NOMO-1 treated with DMSO at 0.1 percent for 48 hours (cell line): Measurements from ENCODE around the gene DUSP22.

Source experiments
- DNase-seq: peaks from one replicate; lab custom pipeline; 2025; ENCODE audit not compliant: unreplicated experiment; lab: John Stamatoyannopoulos, UW

Gene DUSP22

DNA sequence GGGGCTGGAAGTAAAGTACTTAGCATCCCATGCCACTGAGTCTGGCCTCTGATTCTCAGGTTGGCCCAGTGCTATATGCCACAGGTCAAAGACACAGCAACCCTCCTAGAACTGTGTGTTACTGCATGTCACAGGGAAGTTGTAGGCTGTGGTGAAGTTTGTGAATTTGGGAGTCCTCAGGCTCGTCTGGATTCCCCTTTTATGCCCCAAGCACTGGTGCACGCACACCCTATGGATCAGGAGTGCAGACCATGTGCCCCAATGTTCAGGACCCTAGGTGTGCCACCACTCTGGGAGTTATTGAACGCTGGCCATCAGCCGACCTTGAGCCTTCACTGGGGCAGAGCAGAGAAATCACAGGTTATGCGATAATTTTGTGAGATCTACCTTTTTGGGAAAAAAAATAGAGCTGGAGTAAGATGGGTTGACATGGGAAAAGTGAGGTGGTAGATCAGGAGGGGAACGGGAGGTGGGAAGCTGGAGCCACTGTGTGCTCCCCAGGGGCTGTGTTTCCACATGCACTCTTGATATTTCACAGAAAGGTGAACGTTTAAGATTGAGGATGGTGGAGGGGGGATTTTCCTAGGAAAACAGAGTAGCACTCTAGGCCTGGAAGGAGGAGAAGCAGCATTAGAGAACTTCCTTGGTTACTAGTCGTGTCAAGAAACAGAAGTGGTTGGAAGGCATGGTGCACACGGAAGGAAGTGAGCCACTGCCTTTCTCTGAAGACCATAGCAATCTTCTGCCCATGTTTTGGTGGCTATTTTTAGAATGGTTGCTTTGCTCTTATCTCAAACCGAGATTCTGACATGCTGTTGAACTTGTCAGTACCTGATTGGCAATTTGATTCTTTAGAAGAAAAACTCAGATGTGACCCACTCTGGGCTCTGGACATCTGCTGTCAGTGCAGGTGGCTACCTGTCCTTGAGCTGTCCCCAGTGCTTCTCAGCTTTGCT is 44.1 kb downstream of the DUSP22 start:
- no peak for DNase-seq

DNA sequence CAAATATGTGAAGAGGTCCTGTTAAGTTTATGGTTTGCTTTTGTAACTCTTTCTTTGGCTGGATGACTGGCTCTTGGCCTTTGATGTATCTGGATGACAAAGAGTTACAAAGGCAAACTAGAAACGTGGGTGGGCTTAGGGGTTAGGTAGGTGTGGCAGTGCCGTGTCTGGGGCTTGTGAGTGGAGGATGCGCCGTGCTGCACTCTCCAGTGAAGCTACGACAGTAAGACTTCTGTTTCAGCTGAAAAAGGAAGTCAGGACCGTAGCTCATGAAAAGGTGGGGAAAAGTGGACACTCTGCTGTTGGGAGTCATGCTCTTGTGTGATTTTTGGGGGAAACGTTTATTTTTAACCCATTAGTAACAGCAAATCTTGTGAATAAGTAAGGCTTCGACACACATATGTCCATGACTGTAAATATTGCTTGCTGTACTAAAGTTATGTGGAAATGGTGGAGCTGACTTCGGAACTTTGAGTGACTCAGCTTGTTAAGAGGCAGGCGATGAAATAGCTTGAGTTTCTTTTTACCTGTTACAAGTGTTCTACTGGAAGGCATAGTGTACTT is 45.6 kb downstream of the DUSP22 start:
- DNase-seq = no peak

GRCh38 chr6:338815-339262 is 46.6 kb downstream of the DUSP22 start:
- no peak for DNase-seq

GRCh38 chr6:339480-339879 is 47.2 kb downstream of the DUSP22 start:
- DNase-seq = no peak

DNA sequence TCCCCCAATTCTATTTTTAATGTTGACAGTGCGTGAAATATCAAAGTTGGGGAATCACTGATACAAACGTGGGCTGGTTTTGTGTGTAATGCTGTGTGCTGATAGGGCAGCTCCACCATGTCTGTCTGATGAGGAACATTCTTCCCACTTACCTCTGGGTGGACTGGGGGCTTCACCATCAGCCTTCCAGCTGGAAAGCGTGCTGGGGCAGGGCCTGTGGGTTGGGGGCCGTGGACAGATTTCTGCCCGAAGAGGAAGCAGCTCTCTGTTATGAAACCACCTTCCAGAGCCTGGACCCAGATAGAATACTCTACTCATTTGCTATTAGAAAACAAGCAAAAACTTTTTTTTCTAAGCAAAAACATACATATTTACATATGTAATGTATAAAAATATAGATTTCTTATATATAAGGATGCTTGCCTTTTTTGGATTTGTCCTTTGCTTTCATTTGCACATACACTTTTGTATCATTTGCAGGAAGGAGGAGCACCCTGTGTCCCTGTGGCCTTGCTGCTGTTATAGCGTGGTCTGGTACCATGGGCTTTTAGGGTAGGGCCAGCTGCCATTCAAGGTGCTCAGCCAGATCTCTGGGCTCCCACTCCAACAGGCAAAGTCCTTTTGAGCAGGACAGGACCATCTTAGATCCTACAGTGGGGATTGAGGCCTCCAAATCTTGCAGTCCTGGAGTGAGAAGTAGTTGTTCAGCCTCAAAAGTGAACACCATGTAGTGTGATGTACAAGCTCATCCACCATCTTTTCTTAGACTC is 48.1 kb downstream of the DUSP22 start:
- no peak for DNase-seq

DNA sequence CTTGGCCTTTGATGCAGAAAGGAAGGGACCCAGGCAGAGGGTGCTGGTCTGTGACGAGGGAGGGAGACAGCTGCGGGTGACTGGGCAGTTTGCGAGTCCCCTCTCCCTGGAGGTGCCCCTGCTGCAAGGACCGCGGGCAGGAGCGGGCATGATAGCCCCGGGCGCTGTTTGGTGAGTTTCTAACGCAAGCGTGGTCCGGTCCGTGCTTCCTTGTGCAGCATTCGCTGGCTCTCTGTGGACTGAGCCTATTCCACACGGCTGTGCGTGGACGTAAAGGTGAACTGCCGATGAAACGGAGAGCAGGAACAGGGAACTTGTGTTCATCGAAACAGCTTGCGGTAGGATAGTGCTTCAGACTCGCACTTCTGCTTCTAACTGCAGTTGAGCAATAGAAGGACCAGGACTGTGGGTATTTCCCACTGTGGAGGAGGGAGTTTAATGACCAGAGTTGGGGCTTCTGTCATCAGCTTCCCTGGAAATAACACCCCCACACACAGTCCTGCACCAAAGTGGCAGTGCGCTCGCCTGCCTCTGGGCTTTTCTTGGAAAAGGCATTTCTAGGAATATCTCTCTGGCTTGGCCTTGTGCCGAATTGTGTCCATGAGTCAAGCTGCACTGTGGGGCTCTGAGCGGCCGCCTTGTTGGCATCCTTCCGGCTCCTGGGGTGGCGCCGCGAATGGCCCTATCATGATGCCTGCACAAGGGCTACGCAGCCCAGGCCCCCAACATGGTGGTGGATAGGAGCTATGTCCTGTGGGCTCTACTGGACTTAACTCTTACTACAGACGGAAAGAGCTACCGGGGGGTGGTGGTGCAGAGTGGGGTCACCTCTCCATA is 48.9 kb downstream of the DUSP22 start:
- DNase-seq = no peak

DNA sequence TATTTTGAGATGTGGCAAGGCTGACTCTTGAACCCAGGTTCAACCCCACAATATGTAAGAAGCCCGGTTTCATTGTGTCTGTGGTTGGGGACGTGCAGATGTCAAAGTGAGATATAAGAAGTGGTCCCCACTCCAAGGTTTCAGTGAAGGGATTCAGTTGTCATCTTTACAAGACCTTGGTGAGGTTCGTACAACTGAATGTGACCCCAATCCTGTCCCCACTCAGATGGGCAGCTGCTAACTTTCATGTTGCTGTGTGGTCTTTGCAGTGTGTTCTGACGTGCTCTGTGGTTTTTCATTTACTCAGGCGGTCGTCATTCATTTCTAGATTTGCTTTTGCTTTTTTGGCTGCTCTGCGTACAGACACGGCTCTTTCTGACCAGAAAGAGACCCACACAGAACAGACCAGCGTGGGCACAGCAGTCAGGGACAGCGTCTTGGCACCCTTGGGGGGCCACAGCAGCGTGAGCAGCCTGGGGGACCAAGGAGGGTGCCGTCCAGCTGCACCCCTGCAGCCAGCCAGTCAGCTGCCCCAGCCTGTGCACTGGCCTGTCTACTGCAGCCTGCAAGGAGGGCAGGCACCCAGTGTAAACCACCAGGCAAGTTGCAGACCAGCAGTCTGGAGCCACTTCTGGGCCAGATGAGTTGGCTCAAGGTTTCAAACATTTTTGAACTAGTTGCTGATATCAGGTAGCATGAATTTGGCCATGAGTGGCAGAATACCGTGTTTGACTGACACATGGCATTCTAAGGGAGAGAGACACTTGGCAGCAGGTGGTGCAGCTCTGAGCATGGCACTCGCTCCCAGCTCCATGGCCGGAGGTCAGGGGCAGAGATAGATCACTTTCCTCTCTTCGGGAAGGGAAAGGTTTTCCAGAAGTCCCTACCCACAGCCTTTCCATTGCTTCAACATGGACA is 49.9 kb downstream of the DUSP22 start:
- no peak for DNase-seq

DNA sequence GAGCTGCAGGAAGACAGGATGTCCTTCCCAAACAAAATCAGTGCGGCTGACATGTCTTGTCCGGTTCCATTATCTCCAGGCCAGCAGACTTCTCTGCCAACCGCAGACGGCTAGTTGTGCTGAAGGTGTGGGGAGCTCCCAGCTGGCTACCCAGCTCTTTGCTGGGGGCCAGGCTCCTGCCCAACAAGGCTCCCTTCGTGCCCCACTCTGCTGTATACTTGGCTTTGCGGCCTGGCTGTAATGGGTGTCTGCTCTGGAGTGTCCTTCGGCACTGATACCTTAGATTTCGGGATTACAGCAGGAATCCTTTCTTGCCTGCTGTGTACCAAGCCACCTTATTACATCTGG is 50.5 kb downstream of the DUSP22 start:
- DNase-seq = no peak

DNA sequence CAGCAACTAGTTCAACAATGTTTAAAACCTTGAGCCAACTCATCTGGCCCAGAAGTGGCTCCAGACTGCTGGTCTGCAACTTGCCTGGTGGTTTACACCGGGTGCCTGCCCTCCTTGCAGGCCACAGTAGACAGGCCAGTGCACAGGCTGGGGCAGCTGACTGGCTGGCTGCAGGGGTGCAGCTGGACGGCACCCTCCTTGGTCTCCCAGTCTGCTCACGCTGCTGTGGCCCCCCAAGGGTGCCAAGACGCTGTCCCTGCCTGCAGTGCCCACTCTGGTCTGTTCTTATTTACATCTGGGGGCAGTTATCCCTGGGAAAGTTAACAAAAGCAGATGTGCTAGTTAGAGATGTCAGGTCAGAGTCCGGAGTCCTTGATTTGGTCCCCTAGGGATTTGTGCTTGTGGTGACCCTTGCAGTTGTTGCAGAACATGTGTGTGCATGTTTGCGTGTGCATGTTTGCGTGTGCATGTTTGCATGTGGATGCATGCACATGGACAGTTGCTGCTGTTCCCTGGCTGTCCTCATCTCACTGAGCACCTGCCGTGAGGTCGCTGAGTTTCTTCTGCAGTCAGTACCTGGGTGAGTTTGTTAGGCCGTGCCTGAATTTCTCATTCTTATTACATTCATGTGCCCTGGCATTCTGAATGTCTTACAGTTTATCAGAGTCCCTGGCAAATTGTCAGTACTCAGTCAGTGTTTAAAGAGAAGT is 51.1 kb downstream of the DUSP22 start:
- DNase-seq = no peak

- DNase-seq = no peak
Observed at GRCh38 chr6:343960-344815, 51.9 kb downstream of the DUSP22 start.

- no peak for DNase-seq
Observed at GRCh38 chr6:344816-345340, 52.6 kb downstream of the DUSP22 start.

- DNase-seq = no peak
Observed at GRCh38 chr6:345747-346385, 53.6 kb downstream of the DUSP22 start.

DNA sequence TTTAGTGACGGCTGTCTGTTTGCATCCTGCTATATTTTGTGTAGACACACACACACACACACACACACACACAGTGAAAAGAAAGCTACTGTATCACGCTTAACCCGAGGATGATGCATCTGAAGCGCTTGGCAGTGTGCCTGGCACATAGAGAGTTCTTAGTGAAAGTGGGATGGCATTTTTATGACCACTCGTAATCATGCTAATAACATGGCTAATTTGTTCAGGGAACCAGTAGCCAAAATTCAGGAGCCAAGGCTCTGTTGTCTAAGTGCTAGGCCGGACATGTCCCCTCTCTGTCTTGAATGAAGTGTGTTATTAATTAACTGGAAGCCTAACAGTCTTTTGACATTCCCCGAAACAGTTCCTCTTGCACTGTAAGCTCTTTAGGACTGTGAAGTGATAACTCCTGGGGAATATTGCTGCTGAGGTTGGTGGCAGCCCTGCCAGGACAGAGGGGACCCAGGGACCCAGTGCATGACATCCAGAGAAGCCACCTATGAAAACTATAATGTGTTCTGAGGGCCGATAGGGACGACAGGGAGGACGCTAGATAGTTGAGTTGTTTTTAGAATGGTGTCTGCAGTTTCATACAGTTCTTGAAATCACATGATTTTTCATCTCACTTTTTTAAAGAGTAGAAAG is 54.2 kb downstream of the DUSP22 start:
- no peak for DNase-seq

DNA sequence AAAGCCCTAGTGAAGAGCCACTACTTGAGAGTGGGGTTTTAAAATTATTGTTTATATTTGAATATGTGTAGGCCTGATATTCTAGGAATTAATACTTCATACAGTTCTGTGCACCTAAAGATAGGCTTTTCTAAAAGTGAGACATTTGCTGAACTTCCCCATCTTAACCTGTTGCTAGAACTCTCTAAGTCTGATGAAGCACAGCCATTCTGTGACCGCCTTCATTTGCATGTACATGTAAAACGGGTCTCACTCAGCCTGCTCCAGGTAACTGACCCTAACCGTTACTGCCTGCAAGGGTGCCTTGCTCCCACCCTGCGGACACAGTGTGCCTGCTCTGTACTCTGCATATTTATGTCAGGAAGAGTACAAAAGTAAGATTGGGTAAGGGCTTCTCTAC is 54.9 kb downstream of the DUSP22 start:
- no peak for DNase-seq

DNA sequence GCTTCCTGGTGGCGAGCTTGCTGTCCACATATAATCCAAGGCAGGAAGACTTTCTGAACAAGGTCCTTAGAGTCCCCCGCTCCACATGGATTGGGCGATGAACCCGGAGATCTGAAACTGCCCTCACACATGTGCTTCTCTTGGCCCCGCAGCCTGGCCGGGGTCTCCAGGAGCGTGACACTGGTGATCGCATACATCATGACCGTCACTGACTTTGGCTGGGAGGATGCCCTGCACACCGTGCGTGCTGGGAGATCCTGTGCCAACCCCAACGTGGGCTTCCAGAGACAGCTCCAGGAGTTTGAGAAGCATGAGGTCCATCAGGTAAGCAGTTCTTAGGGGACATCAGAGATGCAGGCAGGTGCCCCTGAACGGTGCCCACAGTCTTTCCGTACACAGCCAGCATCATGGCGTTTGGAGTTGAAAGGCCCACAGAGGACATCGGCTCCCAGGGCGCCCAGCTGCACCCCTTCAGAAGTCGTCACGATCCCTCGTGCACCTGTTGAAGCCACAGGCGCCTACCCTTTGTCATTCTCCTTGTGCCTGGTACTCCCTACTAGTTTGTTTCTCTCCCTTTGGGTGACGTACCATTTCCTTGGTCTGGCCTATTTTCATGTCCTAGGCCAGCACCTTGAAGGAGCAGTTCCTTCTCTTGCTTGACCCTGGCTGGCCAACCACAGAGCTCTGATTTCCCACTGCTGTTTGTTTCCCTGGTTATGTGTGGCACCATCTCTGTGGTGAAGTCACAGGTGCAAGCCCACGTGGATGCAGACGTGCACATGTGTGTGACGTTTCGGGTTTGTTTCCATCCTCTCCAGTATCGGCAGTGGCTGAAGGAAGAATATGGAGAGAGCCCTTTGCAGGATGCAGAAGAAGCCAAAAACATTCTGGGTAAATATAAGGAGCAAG is 55.9 kb downstream of the DUSP22 start:
- no peak for DNase-seq

GRCh38 chr6:348860-349396 is 56.6 kb downstream of the DUSP22 start:
- no peak for DNase-seq
